HL-60/S4 (cell line): Measurements from ENCODE around the gene ANKRD16.
"Not testable (repeated sequence)": the region's sequence is repeated elsewhere in the genome, so short reads cannot be mapped to it uniquely, and the experiment has no call there.

Experiments used
- in situ Hi-C: fragments of 300-500 bp; cut with MboI; formaldehyde crosslinking; loops from 2 replicates; pipeline ENCODE4 v1.14.3; 2022; ENCODE audit warnings: low sequenced_read_pairs

The ANKRD16 gene

DNA sequence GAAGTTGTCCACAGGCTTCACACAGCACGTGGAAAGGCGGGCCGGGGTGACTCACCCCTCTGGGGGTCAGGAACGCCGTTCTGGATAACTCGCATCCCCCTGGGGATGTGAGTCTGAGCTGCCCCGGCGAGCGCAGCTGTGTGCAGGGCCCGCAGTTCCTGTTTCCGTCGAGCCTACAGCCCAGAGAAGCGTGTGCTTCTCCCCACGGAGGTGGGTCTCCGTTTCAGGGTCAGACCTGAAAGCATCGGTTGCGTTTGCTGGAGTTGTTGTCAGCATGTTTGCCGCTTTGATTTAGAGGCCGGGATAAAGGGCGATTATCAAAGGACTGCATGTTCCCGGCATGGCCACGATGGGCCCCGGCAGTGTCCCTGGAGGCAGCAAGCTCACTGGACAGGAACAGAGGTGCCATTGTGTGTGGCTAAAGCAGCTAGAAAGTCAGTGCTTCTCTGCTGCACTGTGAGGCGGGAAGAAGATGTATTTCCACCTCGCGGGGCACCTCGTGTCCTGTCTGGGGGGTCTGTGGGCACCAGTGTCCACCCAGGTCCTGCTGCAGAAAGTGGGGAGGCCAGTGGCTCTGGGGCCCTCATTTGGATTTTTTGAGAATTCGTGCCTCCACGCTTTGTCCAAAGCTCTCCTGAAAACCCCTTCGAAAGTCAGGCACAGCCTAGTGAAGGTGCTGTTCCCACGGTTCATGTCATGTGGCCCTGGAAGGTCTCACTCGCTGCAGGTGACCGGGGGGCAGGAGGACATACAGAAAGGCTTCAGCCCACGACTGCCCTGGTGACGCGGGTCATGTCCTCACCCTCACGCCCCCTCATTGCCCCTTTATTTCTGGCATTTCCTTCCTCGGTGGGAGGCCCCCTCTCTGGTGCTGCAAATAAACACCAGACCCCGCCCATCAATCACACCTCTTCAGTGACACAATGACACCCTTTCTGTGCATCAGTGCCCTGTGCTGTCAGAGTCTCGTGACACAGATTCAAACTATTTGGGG is 49.1 kb downstream of the ANKRD16 start:
- in situ Hi-C loops: no loop called here

DNA sequence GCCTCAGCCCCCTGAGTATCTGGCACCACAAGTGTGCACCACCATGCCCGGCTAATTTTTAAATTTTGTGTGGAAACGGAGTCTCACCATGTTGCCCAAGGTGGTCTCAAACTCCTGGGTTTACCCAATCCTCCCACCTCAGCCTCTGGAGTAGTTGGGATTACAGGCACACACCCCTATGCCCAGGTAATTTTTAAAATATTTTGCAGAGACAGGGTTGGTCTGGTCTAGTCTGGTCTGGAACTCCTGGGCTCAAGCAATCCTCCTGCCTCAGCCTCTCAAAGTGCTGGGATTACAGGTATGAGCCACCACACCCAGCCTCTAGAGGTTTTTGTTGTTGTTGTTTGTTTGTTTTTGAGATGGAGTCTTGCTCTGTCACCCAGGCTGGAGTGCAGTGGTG is 53.5 kb downstream of the ANKRD16 start:
- in situ Hi-C loops: not testable (repeated sequence)

- in situ Hi-C loops: no loop called here
Measured at GRCh38 chr10:5835446-5836095, 54.1 kb downstream of the ANKRD16 start.

DNA sequence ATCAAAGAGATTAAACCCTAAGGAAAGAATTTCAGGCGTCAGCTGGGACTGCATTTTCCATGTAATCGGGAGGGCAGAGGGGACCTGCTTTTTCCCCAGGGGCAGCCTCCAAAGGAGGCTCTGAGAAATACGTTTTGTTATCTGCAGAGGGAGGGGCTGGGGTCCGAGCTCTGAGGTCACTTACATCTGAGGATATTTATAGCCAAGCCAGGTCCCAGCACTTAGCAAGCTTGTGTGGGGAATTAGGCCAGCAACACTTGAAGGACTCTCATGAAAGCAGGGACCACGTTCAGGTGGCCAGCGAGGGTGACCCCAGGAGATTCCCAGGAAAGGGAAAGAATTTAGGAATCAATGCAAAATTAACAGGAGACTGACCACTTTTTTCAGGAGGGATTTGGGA is 55.9 kb downstream of the ANKRD16 start:
- in situ Hi-C loops: no loop called here

DNA sequence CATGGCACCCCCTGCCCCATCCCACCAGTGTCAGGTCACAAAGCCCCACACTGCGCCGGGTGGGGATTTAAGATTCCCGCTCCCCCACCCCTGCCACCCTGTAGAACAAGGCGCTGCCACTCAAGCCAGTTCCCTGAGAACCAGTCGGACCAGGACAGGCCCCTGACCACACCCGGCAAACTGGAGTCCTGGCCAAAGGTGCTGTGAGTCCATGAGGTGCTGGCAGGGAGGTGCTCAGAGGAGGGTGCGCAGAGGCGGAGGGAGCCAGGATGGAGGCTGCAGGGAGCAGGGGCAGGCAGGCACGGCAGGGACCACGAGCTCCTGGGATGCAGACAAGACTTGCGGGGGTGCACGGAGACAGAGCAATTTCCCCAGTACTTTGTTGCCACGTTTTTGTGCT is 56.7 kb downstream of the ANKRD16 start:
- in situ Hi-C loops: no loop called here

DNA sequence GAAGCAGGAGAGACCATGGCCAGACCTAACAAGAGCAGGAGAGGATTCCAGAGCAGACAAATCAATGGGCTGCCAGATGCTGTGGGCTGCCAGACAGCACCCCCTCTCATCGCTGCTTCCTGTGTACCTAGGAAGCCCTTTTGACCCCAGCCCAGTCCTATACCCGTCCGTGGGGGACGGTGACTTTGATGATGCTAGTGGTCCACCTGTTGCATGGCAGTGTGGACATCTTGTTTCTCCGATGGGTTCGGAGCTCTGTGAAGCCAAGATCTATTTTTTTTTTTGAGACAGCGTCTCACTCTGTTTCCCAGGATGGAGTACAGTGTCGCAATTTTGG is 58.3 kb downstream of the ANKRD16 start:
- in situ Hi-C loops: no loop called here

DNA sequence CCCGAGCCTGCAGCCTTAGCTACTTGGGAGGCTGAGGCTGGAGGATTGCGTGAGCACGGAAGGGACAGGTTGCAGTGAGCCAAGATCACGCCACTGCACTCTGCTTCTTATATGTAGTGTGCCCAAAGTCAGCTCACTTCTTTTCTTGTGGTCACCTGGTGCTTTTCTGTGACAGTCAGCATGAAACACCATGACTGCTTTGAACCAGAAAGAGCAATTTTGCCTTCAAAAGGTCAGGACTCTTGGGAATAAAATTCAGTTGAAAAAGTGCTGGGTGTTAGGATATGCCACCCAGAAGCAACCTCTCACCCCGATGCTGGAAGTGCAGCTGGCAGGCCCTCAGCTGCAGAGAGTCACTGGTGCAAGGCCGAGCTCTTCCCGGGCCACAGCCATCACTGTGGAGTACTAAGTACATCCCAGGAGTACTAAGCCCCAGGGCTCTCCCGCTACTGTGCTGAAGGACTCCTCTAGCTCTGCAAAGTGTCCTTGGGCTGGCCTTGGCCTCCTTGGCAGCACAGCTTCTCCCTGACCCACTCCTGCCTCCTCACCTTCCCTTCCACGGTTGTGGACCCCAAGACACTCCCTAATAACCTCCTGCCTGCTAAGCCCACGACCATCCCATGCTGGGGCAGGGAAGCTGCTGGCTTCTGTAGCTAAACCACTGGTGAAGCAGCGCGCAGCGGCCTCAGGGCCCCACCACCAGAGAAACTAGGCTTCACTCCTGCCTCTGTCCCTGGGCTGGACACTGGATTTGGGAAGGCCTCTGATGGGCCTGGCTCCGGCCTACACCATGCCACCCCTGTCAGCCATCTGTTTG is 58.9 kb downstream of the ANKRD16 start:
- in situ Hi-C loops: no loop called here

DNA sequence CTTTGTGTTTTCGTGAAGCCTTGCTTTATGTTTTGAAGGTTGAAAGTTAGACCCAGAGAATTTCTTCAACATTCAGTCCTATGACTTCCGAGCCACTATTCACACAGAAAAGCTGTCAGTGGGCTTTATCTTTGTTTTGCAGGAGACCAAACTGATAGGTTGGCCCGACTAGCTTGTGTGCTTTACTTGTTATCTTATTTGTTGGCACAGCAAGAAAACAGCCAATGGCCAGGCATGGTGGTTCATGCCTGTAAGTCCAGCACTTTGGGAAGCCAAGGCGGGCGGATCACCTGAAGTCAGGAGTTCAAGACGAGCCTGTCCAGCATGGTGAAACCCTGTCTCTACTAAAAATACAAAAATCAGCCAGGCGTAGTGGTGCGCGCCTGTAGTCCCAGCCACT is 60.4 kb downstream of the ANKRD16 start:
- in situ Hi-C loops: no loop called here

GRCh38 chr10:5828725-5829124 is 61.0 kb downstream of the ANKRD16 start:
- in situ Hi-C loops: no loop called here

GRCh38 chr10:5827841-5828240 is 61.9 kb downstream of the ANKRD16 start:
- in situ Hi-C loops: no loop called here

- in situ Hi-C loops: not testable (repeated sequence)
Measured at GRCh38 chr10:5826511-5826910, 63.2 kb downstream of the ANKRD16 start.

DNA sequence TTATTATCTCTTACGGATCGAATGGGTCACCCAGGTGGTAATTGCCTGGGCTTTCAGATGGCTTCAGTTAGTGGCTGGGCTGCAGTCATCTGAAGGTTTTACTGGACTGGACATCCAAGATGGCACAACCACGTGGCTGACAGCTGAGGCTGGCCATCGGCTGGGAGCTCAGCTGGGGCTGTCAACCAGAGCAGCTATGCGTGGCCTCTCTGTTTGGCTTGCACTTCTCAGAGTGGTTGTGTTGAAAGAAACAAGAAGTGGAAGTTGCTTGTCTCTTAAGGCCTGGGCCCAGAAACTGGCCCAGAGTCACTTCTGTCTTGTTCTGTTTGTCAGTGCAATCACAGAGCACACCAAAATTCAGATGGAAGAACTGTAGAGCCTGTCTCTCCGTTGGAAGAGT is 70.8 kb downstream of the ANKRD16 start:
- in situ Hi-C loops: no loop called here

GRCh38 chr10:5818048-5818331 is 71.7 kb downstream of the ANKRD16 start:
- in situ Hi-C loops: no loop called here

- in situ Hi-C loops: no loop called here
Measured at GRCh38 chr10:5817322-5818047, 72.2 kb downstream of the ANKRD16 start.

DNA sequence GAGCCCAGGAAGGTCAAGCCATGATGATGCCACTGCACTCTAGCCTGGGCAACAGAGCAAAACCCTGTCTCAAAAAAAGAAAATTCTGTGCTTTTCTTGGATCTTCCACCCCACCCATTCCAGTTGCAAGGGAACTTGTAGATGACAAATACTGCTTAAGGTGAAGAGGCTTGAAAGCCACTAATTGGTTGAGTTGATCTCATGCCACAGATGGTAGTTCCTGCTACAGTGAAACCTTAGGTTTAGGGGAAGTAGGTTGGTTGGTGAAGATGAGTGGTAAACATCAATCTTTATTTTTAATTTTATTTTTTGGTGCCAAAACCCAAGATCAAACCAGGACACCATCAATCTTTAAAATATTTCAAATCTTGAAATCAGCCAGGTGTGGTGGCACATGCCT is 73.5 kb downstream of the ANKRD16 start:
- in situ Hi-C loops: no loop called here

GRCh38 chr10:5814110-5815107 is 75.3 kb downstream of the ANKRD16 start:
- in situ Hi-C loops: no loop called here

GRCh38 chr10:5813341-5814109 is 76.2 kb downstream of the ANKRD16 start, which contains the start of gene GDI2:
Gene GDI2 (minus strand): TSS chr10:5813434. CDS start chr10:5813258, 176 bp downstream.
- in situ Hi-C loops: no loop called here

- in situ Hi-C loops: no loop called here
Measured at GRCh38 chr10:5813091-5813340, 76.7 kb downstream of the ANKRD16 start.
